ENCODE results near the gene DGLUCY.
"Not testable (repeated sequence)": the region's sequence is repeated elsewhere in the genome, so short reads cannot be mapped to it uniquely, and the experiment has no call there.

DGLUCY gene

GRCh38 chr14:91139776-91140175, 25.9 kb downstream of the DGLUCY start:
- DNase-seq, result no peak

- DNase-seq, result peak; percentile 48
Observed at GRCh38 chr14:91140672-91141071, 26.8 kb downstream of the DGLUCY start.

- DNase-seq, result no peak
Observed at GRCh38 chr14:91142214-91142668, 28.4 kb downstream of the DGLUCY start.

- DNase-seq, result no peak
Observed at GRCh38 chr14:91143862-91144261, 30.0 kb downstream of the DGLUCY start.

GRCh38 chr14:91144425-91145145, 30.7 kb downstream of the DGLUCY start:
- DNase-seq, result no peak

- no peak for DNase-seq
Observed at GRCh38 chr14:91145391-91146160, 31.7 kb downstream of the DGLUCY start.

GRCh38 chr14:91146661-91147060, 32.8 kb downstream of the DGLUCY start:
- no peak for DNase-seq

GRCh38 chr14:91149462-91149861, 35.6 kb downstream of the DGLUCY start:
- no peak for DNase-seq

- no peak for DNase-seq
Observed at GRCh38 chr14:91152499-91152898, 38.6 kb downstream of the DGLUCY start.

GRCh38 chr14:91153360-91153759, 39.5 kb downstream of the DGLUCY start:
- DNase-seq, result no peak

GRCh38 chr14:91154851-91155625, 41.2 kb downstream of the DGLUCY start:
- peak; percentile 98 for DNase-seq

- DNase-seq, result no peak
Observed at GRCh38 chr14:91155626-91156089, 41.8 kb downstream of the DGLUCY start.

- not testable (repeated sequence) for DNase-seq
Observed at GRCh38 chr14:91156142-91156666, 42.3 kb downstream of the DGLUCY start.

- not testable (repeated sequence) for DNase-seq
Observed at GRCh38 chr14:91156877-91157276, 43.0 kb downstream of the DGLUCY start.

- no peak for DNase-seq
Observed at GRCh38 chr14:91158091-91158790, 44.4 kb downstream of the DGLUCY start.

GRCh38 chr14:91159182-91159581, 45.3 kb downstream of the DGLUCY start:
- no peak for DNase-seq

GRCh38 chr14:91159906-91160305, 46.0 kb downstream of the DGLUCY start:
- no peak for DNase-seq

GRCh38 chr14:91163316-91163715, 49.4 kb downstream of the DGLUCY start:
- DNase-seq, result no peak

GRCh38 chr14:91164676-91165075, 50.8 kb downstream of the DGLUCY start:
- DNase-seq, result peak; percentile 85

GRCh38 chr14:91167380-91167770, 53.5 kb downstream of the DGLUCY start:
- no peak for DNase-seq

- no peak for DNase-seq
Observed at GRCh38 chr14:91169951-91170350, 56.1 kb downstream of the DGLUCY start.

GRCh38 chr14:91170504-91171121, 56.7 kb downstream of the DGLUCY start:
- no peak for DNase-seq
